Hypothalamus (tissue), 51 donors: ENCODE data around the gene ZNF525.
A peak's percentile ranks its signal among the peaks of the same experiment; 100 is the strongest.
"Not testable (repeated sequence)": the region's sequence is repeated elsewhere in the genome, so short reads cannot be mapped to it uniquely, and the experiment has no call there.

Experiments
- DNase-seq, 51 donors: peaks; one replicate each; lab custom pipeline; 2025; lab: John Stamatoyannopoulos, UW

The ZNF525 gene

GRCh38 chr19:53365134-53365898 lies at the start of gene ZNF525:
Gene ZNF525 (plus strand): TSS chr19:53365705. CDS start chr19:53372282, 6,577 bp downstream.
- DNase-seq: peak; percentile 2 to 90 (median 63)

GRCh38 chr19:53328967-53329366 lies 36.5 kb upstream of the ZNF525 start:
- peak in 13 of 51 donors; percentile 0 to 23 (median 6) for DNase-seq

- no peak for DNase-seq
Observed at GRCh38 chr19:53332484-53332883, 33.0 kb upstream of the ZNF525 start.

- DNase-seq: peak in 18 of 51 donors; percentile 4 to 45 (median 19)
Observed at GRCh38 chr19:53333066-53333462, 32.4 kb upstream of the ZNF525 start.

GRCh38 chr19:53333463-53334449 lies 31.7 kb upstream of the ZNF525 start, which contains the start of gene ZNF845:
Gene ZNF845 (plus strand): TSS chr19:53333749. CDS start chr19:53341308, 7,559 bp downstream.
- peak; percentile 38 to 94 (median 84) for DNase-seq

GRCh38 chr19:53344403-53344802 lies 21.1 kb upstream of the ZNF525 start:
- not testable (repeated sequence) for DNase-seq

GRCh38 chr19:53355739-53356138 lies 9.8 kb upstream of the ZNF525 start:
- no peak for DNase-seq

GRCh38 chr19:53357821-53358581 lies 7.5 kb upstream of the ZNF525 start:
- no peak for DNase-seq

- not testable (repeated sequence) for DNase-seq
Observed at GRCh38 chr19:53360056-53360455, 5.4 kb upstream of the ZNF525 start.

- DNase-seq: peak in 4 of 51 donors; percentile 7 to 43 (median 25)
Observed at GRCh38 chr19:53365899-53366493, 491 bp downstream of the ZNF525 start.

GRCh38 chr19:53372196-53372595 lies 6.7 kb downstream of the ZNF525 start:
- DNase-seq: no peak

- DNase-seq: no peak
Observed at GRCh38 chr19:53374288-53374687, 8.8 kb downstream of the ZNF525 start.

- no peak for DNase-seq
Observed at GRCh38 chr19:53374743-53375142, 9.2 kb downstream of the ZNF525 start.

GRCh38 chr19:53381376-53381775 lies 15.9 kb downstream of the ZNF525 start:
- no peak for DNase-seq

- DNase-seq: no peak
Observed at GRCh38 chr19:53388168-53388567, 22.7 kb downstream of the ZNF525 start.

GRCh38 chr19:53388904-53389303 lies 23.4 kb downstream of the ZNF525 start:
- no peak for DNase-seq

- no peak for DNase-seq
Observed at GRCh38 chr19:53389571-53389970, 24.1 kb downstream of the ZNF525 start.

- DNase-seq: peak in 17 of 51 donors; percentile 0 to 34 (median 3)
Observed at GRCh38 chr19:53389978-53390377, 24.5 kb downstream of the ZNF525 start.

- peak in 25 of 51 donors; percentile 5 to 72 (median 26) for DNase-seq
Observed at GRCh38 chr19:53394522-53394973, 29.0 kb downstream of the ZNF525 start.
